HTERT RPE-1 (cell line): ENCODE data around the gene MFSD6.
"Not testable (repeated sequence)": the region's sequence is repeated elsewhere in the genome, so short reads cannot be mapped to it uniquely, and the experiment has no call there.

Source experiments
- in situ Hi-C: fragments of 300-500 bp; cut with MboI; formaldehyde crosslinking; loops from 4 replicates; pipeline ENCODE4 v1.14.3; 2020; ENCODE audit warnings: low sequenced_read_pairs

The MFSD6 gene

DNA sequence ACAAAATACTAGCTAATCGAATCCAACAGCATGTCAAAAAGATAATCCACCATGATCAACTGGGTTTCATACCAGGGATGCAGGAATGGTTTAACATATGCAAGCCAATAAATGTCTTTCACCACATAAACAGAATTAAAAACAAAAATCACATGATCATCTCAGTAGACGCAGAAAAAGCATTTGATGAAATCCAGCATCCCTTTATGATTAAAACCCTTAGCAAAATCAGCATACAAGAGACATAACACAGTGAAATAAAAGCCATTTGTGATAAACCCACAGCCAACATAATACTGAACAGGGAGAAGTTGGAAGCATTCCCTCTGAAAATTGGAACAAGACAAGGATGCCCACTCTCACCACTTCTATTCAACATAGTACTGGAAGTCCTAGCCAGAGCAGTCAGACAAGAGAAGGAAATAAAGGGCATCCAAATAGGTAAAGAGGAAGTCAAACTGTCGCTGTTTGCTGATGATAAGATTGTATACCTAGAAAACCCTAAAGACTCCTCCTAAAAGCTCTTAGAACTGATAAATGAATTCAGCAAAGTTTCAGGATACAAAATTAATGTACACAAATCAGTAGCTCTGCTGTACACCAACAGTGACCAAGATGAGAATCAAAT lies 86.6 kb downstream of the MFSD6 start:
- in situ Hi-C loops = not testable (repeated sequence)

DNA sequence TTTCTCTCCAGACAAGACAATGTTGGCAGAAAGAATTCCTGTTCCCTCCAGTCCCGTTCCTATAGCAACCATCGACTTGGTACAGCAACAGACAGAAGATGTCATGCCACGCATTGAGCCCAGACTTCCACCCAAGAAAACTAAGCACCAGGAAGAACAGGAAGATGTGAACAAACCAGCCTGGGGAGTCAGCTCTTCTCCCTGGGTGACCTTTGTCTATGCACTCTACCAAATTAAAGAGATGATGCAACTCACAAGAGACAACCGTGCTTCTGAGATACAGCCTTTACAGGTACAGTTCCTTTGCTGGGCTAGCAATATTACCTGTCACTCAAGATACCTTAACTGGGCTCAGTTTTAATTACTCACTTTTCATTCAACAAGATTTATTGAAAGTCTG lies 89.3 kb downstream of the MFSD6 start:
- in situ Hi-C loops = no loop called here

DNA sequence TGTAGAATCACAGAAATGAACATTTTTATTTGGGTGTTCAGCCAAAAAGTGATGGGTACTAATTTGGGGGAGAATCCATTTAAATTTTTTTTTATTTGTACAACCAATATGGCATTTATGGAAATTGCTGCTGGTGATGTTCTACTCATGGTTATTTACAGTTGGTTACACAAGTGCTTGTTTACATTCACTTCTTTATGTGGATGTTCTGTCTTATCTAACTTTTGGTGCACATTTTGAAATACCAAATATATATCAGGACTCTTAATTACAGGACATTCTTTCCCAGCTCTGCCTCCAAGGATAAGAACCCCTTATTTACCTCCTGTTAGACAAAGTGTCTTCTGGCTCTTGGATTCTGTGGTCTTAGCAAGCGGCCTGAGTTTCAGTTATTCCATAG lies 91.1 kb downstream of the MFSD6 start:
- in situ Hi-C loops = no loop called here

DNA sequence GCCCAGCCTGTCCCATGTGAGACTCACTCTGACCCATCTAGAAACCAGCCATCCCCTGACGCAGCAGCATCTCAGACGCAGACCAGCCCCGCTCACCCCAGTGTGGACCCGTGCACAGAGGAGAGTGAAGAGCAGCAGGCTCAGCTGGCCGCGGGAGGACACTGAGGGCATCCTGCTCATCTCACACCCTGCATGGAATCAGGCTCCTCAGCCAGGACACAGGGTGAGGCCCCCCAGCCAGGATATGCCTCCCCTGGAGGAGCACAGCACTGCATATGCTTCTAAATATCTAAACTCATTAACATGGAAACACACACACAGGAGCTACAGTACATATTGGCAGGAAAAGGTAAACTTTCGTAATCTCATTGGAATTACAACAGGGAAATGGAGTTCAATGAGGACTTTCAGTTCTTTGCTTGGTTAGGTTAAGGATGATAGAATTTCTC lies 91.9 kb downstream of the MFSD6 start:
- in situ Hi-C loops = no loop called here

DNA sequence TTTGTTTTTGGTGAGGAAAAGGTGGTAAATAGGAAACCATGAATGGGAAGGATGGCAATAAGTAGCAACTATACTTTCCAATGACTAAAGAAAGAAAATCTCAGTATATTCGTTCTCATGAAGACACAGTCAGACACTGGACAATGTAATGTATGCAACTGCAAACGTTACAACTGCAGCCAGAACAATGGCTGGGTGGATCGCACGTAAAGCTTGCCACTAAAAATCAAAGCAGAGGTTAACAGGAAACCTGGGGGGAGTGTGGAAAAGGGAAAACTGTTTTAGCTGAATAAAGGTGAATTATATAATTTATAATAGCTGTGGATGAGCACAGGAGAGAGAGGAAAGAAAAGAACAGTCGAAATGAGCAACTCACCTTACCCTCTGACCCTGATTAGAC lies 93.1 kb downstream of the MFSD6 start:
- in situ Hi-C loops = no loop called here

DNA sequence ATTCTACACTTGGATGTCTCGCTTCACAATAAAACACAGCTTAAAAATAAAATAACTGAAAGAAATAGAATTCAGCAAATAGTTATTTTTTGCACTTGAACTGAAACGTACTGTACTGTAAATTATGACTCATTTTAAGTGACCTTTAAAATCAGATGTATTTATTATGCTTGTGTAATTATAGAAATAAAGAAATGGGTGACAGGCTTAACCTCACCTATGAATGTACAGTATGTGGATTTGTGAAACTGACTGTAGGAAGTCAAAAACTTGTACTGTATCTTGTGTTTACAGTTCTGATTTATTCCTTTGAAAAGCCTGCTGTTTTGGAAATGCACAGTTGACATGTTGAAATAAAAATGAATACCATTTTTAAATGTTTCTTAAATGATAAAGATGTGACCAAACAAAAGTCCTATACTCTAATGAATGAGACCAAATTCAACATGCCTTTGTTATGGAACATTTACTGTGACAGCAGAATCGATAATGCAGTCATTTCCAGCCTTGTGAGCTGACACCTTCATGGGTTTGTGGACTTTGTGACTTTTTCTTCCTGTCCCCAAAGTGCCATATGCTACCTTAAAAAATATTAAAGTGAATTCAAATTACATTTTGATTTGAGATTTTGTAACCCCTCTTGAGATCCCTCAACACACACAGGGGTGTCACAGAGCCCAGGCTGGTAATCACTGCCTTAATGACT lies 93.7 kb downstream of the MFSD6 start:
- in situ Hi-C loops = no loop called here

DNA sequence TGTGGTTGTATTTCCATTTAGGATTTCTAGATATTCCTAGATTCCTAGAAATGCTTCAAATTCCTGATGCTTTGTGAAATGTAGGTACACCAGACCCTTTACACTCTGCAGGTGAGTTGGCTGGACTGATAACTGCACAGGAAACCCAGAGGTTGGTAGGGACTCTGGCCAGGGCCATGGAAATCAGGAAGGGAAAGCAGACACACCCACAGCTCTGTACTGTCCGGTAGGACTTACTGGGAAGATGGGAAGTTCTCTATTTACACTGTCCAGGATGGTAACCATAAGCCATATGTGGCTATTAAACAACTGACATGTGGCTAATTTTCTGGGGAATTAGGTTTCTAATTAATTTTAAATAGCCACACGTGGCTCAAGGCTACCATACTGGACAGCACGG lies 94.9 kb downstream of the MFSD6 start:
- in situ Hi-C loops = no loop called here

DNA sequence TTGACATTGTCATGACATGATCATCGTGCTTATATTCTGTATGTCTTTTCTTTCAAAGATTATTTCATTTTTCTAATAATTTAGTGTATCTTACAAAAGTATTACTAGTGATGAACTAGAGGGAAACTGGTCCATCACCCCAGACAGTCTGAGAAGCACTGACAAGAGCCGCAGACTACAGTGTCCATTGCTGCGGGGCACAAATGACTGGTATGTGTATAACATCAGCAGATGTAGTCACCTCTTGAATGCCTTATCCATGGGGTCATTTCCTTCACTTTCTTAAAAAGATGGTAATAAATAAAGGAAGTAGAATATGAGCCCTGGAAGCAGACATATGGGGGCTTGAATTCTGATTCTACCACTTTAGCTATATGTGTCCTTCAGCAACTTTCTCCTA lies 96.8 kb downstream of the MFSD6 start:
- in situ Hi-C loops = no loop called here

DNA sequence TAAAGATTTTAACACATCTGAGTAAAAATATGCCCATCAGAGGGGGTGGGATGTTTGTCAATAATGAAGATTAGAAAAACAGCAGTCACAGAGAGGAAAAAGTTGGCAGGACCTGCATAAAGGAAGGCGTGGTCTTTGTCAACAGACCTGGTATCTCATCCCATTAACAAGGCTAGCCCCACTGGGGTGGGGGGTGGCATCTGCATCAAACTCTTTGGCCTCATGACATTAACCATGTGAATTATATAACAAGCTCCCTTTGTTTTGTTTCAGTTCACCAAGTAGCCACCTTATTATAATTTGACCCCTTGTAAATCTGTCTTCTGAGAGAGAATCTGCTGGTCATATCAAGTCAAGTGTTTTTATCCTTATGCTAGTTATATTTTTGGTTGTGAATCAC lies 97.5 kb downstream of the MFSD6 start:
- in situ Hi-C loops = no loop called here

DNA sequence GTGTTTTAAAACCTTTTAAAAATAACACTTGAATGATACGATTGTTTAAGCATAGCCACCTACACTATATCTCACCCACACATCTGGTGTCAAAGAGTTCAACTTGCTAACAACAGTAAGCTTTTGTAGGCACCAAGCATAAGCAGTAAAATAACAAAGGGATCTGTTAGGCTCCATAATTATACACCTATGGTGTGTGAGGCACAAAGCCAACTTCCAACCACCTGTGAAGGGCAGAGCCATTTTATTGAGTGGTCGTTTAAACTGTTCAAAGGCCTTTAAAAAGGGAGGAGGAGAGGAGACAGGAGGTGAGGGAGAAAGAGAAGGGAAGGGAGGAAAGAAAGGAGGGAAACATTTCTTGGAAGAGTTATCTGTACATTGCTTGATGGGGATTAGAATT lies 98.5 kb downstream of the MFSD6 start:
- in situ Hi-C loops = no loop called here

DNA sequence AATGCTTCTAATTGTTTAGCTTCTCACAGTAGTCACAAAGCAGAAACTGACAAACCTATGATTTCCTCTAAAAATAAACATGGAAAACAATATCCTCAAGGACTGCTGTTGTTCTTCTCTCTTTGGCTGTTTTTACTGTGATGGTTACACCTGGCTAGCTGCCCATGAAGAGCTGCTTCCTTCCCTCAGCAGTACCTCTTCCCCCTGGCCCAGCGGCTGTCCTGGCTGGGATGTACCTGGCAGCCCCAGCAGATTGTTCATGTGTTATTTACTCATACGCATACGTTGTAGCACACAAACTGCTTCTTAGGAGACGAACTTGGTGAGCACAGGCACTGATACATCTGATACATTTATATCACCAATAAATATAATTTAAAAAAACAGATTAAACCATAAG lies 99.0 kb downstream of the MFSD6 start:
- in situ Hi-C loops = no loop called here

DNA sequence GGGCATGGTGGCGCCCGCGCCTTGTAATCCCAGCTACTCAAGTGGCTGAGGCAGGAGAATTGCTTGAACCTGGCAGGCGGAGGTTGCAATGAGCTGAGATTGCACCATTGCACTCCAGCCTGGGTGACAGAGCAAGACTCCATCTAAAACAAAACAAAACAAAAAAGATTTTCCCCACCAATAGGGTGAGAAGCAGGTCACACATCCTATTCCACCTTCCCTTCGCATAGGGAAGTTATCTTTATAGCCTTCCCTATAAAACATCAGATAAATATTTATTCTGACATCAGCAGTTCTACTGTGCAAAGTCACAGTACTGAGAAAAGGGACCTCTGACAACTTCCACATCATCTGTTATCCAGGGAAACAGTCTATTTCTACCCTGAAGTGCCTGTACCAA lies 101.7 kb downstream of the MFSD6 start:
- in situ Hi-C loops = not testable (repeated sequence)

DNA sequence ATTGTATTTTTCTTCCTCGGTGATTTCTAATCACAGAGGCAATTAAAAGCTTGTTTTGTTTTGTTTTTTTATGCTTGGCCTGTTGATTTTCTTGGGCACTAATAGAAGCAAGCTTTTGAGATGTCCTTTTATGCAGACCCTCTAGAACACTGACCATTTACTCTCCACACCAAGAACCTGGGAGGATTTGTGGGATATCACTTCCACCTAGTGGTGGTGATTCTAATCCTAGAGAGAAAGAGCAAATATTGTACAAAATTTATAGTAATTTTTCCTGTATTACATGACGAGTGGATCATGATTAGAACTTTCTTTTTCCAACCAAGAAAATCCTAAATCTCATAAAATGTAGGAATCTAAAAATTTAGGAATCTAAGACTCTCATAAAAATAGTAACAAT lies 102.9 kb downstream of the MFSD6 start:
- in situ Hi-C loops = no loop called here

DNA sequence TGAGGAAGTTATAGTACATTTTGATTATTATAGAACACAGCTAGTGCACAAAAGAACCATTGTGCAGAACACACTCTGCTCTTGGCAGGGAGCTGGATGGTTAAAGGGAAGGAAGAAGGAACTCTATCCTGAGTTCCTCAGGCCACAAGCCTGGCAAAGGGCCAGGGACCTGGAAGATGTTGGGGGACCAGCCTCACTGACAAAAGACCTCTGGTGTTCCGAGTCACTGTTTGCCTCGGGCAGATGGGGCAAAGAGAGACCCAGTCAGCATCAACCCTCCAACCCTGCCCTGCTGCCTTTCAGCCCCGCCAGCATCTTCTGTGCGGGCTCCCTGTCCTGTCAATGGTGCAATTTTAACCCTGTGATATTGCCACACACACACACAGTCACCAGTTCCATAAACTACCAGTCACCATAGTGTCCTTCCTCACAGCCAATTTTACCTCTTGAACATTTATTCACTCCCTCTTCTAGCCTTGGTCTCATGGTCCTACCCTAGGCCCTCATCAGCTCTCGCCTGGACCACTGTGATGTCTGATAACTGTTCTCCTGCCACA lies 104.5 kb downstream of the MFSD6 start:
- in situ Hi-C loops = no loop called here

DNA sequence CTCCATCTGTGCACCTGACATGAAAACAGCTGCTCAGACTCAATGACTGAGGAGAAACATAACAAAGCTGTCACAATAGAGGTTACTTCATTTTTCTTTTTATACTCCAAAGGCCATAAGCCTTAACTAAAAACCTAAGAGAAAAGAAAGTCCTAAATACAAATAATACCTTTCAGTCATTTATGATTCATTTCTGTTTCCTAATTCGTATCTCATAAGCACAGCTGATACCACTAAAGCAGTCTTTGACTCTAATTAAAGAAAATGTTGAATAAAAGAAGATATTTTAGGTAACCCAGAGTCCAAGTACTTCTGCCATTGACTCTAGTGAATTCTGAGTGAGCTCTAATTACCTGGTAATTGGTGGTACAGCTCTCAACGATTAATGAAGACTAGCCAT lies 105.7 kb downstream of the MFSD6 start:
- in situ Hi-C loops = no loop called here

DNA sequence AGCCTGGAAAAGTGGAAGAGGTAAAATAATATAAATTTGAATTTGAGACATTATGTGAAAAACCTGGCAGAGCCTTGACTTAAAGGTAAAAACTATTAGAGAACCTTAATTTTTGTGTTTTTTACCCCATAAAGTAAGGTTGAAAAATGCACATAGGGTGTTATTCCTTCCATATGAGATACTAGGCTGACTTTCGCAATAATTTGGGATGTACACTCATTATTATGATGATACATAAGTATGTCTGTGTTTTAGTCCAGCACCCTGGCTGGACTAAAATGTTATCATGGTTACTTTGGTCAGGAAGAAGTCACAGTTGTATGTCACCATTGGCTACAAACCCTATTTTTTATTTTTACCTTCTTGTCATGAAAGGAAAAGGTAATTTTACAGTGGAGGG lies 106.5 kb downstream of the MFSD6 start:
- in situ Hi-C loops = no loop called here

DNA sequence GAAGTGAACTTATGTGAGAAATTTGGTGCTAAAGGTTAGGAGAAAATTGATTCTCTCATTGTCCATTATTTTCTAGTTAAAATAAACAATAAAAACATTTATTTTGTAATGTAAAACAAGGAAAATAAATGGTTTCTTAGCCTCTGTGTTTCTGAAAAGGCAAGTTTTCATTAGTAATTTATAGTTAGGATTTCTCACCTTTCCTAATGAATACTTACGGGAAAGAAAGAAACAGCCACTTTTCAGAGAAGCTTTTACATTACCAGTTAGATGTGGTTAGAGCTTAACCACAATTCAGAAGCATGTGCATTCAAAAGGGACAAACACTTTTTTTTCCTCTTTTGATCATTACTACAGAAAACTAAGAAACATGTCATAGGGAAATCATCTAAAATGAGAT lies 107.5 kb downstream of the MFSD6 start:
- in situ Hi-C loops = no loop called here

DNA sequence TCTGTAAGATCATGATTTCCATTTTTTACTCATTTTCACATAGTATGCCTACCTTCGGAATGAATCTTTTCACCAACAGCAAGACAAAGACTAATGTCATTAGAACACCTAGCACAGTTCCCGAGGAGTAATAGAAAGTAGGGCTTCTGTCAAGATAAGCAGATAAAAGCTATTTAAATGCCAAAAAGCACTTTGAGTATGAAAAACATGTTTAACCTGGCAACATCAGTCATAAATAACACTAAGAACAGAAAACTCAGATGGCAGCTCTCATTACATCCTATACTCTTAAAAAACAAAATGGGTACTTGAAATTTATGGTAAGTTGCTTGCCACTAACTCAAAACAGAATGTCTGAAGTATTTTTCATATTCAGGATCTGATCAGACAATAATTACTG lies 109.3 kb downstream of the MFSD6 start:
- in situ Hi-C loops = no loop called here

DNA sequence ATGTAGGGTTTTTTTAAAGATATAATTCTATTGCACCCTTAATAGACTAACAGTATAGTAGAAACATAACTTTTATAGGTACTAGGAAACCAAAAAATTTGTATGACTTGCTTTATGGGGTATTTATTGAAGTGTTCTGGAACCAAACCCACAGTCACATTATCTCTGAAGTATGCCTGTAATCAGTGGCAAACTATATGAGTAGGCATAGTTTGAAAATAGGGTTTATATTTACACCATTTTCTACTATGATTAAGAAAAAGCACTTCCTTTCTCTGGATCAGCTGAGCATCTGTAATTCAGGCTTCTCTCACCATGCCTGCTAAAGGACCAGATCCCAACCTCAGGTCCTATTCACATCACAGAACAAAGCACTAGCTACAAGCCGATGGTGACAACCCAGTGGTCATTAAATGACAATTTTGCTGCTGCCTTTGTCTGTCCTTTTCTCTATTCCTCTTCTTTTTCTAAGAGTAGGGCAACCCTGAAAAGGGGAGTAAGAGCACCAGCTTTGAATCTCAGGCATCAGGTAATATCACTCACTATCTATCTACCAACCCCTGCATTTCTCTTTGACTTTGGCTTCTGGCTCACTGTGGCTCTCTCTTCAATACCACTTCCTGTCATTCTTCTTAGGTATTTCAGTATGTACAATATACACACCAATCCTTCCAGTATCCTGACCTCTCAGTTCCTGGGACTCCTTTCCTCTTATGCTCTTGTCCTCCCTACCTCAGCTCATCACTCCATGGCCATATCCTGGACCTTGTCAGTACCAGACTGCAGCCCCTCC lies 112.0 kb downstream of the MFSD6 start:
- in situ Hi-C loops = no loop called here

DNA sequence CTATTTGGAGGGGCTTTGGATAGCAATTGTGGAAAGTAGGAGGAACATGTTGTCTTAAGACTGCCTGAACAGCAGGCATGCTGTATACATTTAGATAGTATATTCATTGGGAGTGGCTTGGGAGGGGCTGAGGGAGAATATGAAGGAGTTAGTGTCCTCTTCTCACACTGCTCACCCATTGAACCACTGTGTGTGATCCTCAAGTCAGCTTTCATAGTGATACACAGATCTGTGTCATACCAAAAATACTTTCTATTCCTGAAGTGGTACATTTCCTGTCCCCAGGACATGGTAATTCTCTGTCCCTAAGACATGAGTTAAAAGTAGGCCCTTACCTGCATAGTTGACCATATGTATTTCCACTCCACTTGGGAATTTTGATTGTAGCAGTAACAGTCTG lies 116.8 kb downstream of the MFSD6 start:
- in situ Hi-C loops = no loop called here

DNA sequence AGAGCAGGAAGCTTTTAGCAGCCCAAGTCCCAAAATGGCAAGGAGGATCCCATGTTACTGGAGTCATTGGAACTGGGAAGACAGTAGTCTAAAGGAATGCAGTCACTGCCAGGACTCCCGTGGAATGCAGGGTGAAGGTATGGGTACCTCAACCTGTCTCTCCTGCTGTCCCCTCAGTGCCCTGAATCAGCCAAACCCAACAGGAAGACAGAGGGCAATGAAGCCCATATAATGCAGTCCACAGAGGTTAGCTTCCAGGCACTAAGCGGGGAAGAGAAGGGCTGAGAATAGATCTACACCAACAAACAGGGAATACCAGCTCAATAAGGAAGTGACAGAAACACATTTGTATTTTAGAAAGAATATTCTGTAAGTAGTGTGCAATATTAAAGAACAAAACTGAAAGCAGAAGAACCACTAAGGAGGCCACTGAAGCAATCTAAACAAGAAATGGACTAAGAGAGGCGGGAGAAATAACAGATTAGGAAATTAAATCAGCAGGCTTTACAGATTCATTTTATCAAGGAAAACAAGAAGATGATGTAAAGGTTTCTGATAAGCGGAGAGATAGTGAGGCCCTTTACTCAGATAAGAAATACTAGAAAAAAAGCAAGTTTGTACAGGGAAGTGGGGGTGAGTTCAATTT lies 118.1 kb downstream of the MFSD6 start:
- in situ Hi-C loops = no loop called here
